ENCODE data around the gene LAMC1. TPM values are rescaled to one million over a fixed set of nuclear protein-coding genes. Genes with fewer than 3 reads are reported as not detected.

LAMC1 gene
- total and polyA plus RNA-seq, 12 donors, result 12.3 to 110 (median 75.9) TPM

DNA sequence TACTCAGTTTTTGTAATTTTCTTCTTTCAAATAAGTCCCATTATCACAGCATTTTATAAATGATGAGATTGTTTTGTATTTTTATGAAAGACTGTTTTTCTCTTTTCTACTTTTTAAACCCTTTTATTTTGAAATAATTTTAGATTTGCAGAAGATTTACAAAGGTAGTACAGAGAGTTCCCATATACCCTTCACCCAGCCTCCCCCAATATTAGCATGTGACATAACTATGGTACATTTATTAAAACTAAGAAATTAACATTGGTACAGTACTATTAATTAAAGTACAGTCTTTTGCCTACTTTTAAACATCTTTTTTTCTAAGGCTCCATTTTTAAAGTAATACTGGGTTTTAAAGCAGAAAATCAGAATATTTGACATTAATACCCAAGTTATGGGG lies 127.2 kb downstream of the LAMC1 start:
- Histone ChIP-seq H3K27me3 (peaks cover 3% of the 10 kb centered on the region), H3K4me3 (no peak overlapping the region), H3K36me3 (replicated peaks in 1 of 2) (no peaks in the 10 kb centered on the region), H3K4me1 (replicated peaks in 1 of 2) (no peaks in the 10 kb centered on the region), H3K27ac (no peak overlapping the region), H3K9me3 (replicated peaks in 1 of 3) (no peaks in the 10 kb centered on the region)
- no peak for DNase-seq
- TF ChIP-seq CTCF (IDR thresholded peaks at IDR 0.05), result no peak
- TF ChIP-seq POLR2A (IDR thresholded peaks at IDR 0.05), result no peak
- intact Hi-C loops (cut with DNase I), result no loop called here

- H3K9me3 ChIP-seq (replicated peaks in 1 of 3), result no peaks in the 10 kb centered on the region
- intact Hi-C loops (cut with DNase I), result no loop called here
- H3K36me3 ChIP-seq (replicated peaks in 1 of 2), result no peaks in the 10 kb centered on the region
- no peak overlapping the region for H3K27ac ChIP-seq
- H3K4me3 ChIP-seq, result no peak overlapping the region
- no peak for TF ChIP-seq CTCF (IDR thresholded peaks at IDR 0.05)
- no peak for TF ChIP-seq POLR2A (IDR thresholded peaks at IDR 0.05)
- DNase-seq, result no peak
- peaks cover 3% of the 10 kb centered on the region for H3K27me3 ChIP-seq
- no peaks in the 10 kb centered on the region for H3K4me1 ChIP-seq (replicated peaks in 1 of 2)
- 79 to 88% (median 86%) methylated on average over 7 of the region's 7 CpGs for WGBS, 4 donors
These were observed 129.0 kb downstream of the LAMC1 start for GRCh38 chr1:183152180-183152579.

DNA sequence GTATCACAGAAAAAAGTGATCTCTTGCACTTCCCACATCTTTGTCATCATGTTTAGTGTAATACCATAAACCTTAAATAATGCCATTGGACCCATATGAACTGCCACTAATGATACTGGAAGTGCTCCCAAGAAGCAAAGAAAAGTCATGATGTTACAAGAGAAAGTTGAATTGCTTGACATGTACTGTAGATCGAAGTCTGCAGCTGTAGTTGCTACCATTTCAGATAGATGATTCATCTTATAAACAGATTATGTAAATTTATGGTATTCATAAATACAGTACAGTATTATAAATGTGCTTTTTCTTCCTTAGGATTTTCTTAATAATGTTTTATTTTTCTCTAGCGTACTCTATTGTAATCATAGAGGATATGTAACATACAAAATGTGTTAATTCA lies 132.7 kb downstream of the LAMC1 start:
- H3K4me3 ChIP-seq, result no peak overlapping the region
- TF ChIP-seq CTCF (IDR thresholded peaks at IDR 0.05), result no peak
- no peak for TF ChIP-seq POLR2A (IDR thresholded peaks at IDR 0.05)
- H3K27ac ChIP-seq, result no peak overlapping the region
- H3K27me3 ChIP-seq, result peaks cover 3% of the 10 kb centered on the region
- no peaks in the 10 kb centered on the region for H3K4me1 ChIP-seq (replicated peaks in 1 of 2)
- no peak for DNase-seq
- intact Hi-C loops (cut with DNase I), result no loop called here
- H3K36me3 ChIP-seq (replicated peaks in 1 of 2), result no peaks in the 10 kb centered on the region
- 87 to 93% (median 91%) methylated on average over 2 of the region's 2 CpGs for WGBS, 4 donors
- H3K9me3 ChIP-seq (replicated peaks in 1 of 3), result no peaks in the 10 kb centered on the region

GRCh38 chr1:183159960-183160359 lies 136.7 kb downstream of the LAMC1 start:
- WGBS, 4 donors, result 83 to 91% (median 89%) methylated on average over 9 of the region's 9 CpGs
- intact Hi-C loops (cut with DNase I), result no loop called here
- Histone ChIP-seq H3K9me3 (replicated peaks in 1 of 3) (no peaks in the 10 kb centered on the region), H3K36me3 (replicated peaks in 1 of 2) (no peaks in the 10 kb centered on the region), H3K27ac (no peak overlapping the region), H3K27me3 (no peaks in the 10 kb centered on the region), H3K4me1 (replicated peaks in 1 of 2) (no peaks in the 10 kb centered on the region), H3K4me3 (no peak overlapping the region)
- no peak for TF ChIP-seq POLR2A (IDR thresholded peaks at IDR 0.05)
- TF ChIP-seq CTCF (IDR thresholded peaks at IDR 0.05), result no peak
- no peak for DNase-seq
